ENCODE data around the gene TMCC1. TPM values are rescaled to one million over a fixed set of nuclear protein-coding genes. Genes with fewer than 3 reads are reported as not detected.
A peak's percentile ranks its signal among the peaks of the same experiment; 100 is the strongest.

The TMCC1 gene
- total and polyA plus RNA-seq, 7 donors, result 12.4 to 55.0 (median 38.1) TPM

- TF ChIP-seq, protein P1, sequence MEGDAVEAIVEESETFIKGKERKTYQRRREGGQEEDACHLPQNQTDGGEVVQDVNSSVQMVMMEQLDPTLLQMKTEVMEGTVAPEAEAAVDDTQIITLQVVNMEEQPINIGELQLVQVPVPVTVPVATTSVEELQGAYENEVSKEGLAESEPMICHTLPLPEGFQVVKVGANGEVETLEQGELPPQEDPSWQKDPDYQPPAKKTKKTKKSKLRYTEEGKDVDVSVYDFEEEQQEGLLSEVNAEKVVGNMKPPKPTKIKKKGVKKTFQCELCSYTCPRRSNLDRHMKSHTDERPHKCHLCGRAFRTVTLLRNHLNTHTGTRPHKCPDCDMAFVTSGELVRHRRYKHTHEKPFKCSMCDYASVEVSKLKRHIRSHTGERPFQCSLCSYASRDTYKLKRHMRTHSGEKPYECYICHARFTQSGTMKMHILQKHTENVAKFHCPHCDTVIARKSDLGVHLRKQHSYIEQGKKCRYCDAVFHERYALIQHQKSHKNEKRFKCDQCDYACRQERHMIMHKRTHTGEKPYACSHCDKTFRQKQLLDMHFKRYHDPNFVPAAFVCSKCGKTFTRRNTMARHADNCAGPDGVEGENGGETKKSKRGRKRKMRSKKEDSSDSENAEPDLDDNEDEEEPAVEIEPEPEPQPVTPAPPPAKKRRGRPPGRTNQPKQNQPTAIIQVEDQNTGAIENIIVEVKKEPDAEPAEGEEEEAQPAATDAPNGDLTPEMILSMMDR (IDR thresholded peaks at IDR 0.05), result no peak
- 30 to 43% (median 32%) methylated on average over 2 of the region's 2 CpGs for WGBS, 3 donors
Observed at GRCh38 chr3:129673012-129673411, 220.5 kb downstream of the TMCC1 start.

GRCh38 chr3:129672412-129672811 lies 221.1 kb downstream of the TMCC1 start:
- Histone ChIP-seq H3K27ac (peak overlapping the region; percentile 63), H3K4me1 (peaks cover 65% of the 10 kb centered on the region), H3K27me3 (ENCODE audit: insufficient read depth in 3 of 3, low read length in 2 of 3) (no peaks in the 10 kb centered on the region), H3K4me3 (no peak overlapping the region), H3K9me3 (no peaks in the 10 kb centered on the region), H3K36me3 (ENCODE audit: insufficient read depth in 1 of 2, low read depth in 1 of 2) (peaks cover 2 to 25% of the 10 kb centered on the region in 2 donors)
- TF ChIP-seq, protein P1 (IDR thresholded peaks at IDR 0.05), result no peak
- WGBS, 3 donors, result 80 to 100% (median 89%) methylated on average over 1 of the region's 1 CpG
- intact Hi-C loops (cut with DNase I), result no loop called here
- DNase-seq (no peak), ATAC-seq (peak in 1 of 4 donors; percentile 25)

More at GRCh38 chr3:129673012-129673411, 220.5 kb downstream of the TMCC1 start:
- no peak overlapping the region for H3K4me3 ChIP-seq
- intact Hi-C loops (cut with DNase I), result no loop called here
- peaks cover 2 to 25% of the 10 kb centered on the region in 2 donors for H3K36me3 ChIP-seq (ENCODE audit: insufficient read depth in 1 of 2, low read depth in 1 of 2)
- DNase-seq (no peak), ATAC-seq (no peak)
- H3K9me3 ChIP-seq, result no peaks in the 10 kb centered on the region
- peak overlapping the region; percentile 63 for H3K27ac ChIP-seq
- no peaks in the 10 kb centered on the region for H3K27me3 ChIP-seq (ENCODE audit: insufficient read depth in 3 of 3, low read length in 2 of 3)
- peaks cover 69% of the 10 kb centered on the region for H3K4me1 ChIP-seq

DNA sequence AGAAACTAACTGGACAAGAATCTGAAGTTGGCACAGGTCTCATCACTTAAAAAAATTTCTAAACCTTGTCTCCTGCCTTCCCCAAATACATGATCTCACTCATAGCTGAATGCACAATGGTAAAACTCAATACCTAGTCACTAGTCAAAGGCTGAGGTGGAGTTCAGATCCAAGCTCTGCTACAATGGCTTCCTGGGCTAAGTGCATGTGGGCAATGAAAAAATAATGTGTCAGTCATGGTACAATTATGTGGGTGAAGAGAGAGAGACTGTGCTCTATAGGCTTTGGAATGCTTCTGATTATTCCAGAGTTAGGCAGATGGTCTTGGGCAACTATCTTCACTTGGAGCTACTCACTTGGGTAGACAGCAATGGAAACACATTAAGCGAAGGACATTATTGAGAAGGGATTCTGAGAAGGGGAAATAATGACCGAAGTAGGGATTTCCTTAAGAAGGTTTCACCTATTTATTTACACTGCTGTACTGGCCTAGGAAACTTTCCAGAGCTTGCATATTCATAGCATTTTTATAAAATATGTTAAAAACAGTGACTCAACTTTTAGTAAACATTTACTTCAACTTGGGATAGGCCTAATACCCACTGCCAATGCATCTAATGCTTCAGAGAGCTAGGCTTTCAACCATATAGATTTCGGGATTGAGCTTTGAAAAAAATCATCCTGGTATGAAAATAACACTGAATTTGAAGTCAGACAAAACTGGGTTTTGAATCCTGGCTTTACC lies 228.3 kb downstream of the TMCC1 start:
- ATAC-seq (peak; percentile 44 to 55 (median 48)), DNase-seq (no peak)
- Histone ChIP-seq H3K27ac (peak overlapping the region; percentile 94), H3K4me1 (peaks cover 64% of the 10 kb centered on the region), H3K36me3 (ENCODE audit: insufficient read depth in 1 of 2, low read depth in 1 of 2) (peaks cover 0 to 15% of the 10 kb centered on the region in 2 donors), H3K4me3 (peak overlapping the region; percentile 52), H3K9me3 (no peaks in the 10 kb centered on the region), H3K27me3 (ENCODE audit: insufficient read depth in 3 of 3, low read length in 2 of 3) (no peaks in the 10 kb centered on the region)
- TF ChIP-seq, protein P1 (IDR thresholded peaks at IDR 0.05), result no peak
- 87 to 95% (median 87%) methylated on average over 3 of the region's 3 CpGs for WGBS, 3 donors
- intact Hi-C loops (cut with DNase I), result no loop called here

GRCh38 chr3:129663930-129664646 lies 229.4 kb downstream of the TMCC1 start:
- Histone ChIP-seq H3K27me3 (ENCODE audit: insufficient read depth in 3 of 3, low read length in 2 of 3) (no peaks in the 10 kb centered on the region), H3K4me1 (peaks cover 58% of the 10 kb centered on the region), H3K27ac (peak overlapping the region; percentile 94), H3K9me3 (no peaks in the 10 kb centered on the region), H3K36me3 (ENCODE audit: insufficient read depth in 1 of 2, low read depth in 1 of 2) (peaks cover 0 to 4% of the 10 kb centered on the region in 2 donors), H3K4me3 (peak overlapping the region; percentile 52)
- ATAC-seq (peak; percentile 82 to 89 (median 84)), DNase-seq (no peak)
- TF ChIP-seq, protein P1 (IDR thresholded peaks at IDR 0.05), result no peak
- intact Hi-C loops (cut with DNase I), result loop anchor here (2.0 to 5.0 kb wide), 2 partner anchors 25 to 58 kb away; no protein-coding TSS in a partner anchor
- WGBS, 3 donors, result 34 to 39% (median 34%) methylated on average over 6 of the region's 6 CpGs

Data from psoas muscle (tissue), 8 donors.